ENCODE results near the gene ZNF391.
"Not testable (repeated sequence)": the region's sequence is repeated elsewhere in the genome, so short reads cannot be mapped to it uniquely, and the experiment has no call there.

DNA sequence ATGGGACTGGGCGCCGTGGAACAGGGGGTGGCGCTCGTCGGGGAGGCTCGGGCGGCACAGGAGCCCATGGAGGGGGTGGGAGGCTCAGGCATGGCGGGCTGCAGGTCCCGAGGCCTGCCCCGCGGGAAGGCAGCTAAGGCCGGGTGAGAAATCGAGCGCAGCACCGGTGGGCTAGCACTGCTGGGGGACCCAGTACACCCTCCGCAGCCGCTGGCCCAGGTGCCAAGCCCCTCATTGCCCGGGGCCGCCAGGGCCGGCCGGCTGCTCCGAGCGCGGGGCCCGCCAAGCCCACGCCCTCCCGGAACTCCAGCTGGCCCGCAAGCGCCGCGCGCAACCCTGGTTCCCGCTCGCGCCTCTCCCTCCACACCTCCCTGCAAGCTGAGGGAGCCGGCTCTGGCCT, 36.3 kb downstream of the ZNF391 start:
- not testable (repeated sequence) for TF ChIP-seq POLR2AphosphoS5, EP300, POLR2A (IDR thresholded peaks at IDR 0.05)
- TF ChIP-seq, protein P1, sequence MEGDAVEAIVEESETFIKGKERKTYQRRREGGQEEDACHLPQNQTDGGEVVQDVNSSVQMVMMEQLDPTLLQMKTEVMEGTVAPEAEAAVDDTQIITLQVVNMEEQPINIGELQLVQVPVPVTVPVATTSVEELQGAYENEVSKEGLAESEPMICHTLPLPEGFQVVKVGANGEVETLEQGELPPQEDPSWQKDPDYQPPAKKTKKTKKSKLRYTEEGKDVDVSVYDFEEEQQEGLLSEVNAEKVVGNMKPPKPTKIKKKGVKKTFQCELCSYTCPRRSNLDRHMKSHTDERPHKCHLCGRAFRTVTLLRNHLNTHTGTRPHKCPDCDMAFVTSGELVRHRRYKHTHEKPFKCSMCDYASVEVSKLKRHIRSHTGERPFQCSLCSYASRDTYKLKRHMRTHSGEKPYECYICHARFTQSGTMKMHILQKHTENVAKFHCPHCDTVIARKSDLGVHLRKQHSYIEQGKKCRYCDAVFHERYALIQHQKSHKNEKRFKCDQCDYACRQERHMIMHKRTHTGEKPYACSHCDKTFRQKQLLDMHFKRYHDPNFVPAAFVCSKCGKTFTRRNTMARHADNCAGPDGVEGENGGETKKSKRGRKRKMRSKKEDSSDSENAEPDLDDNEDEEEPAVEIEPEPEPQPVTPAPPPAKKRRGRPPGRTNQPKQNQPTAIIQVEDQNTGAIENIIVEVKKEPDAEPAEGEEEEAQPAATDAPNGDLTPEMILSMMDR (IDR thresholded peaks at IDR 0.05), result not testable (repeated sequence)

Measured in gastroesophageal sphincter (tissue), 3 donors.